HepG2 (cell line): ENCODE measurements around the gene PLEKHA6. TPM values are rescaled to one million over a fixed set of nuclear protein-coding genes. Genes with fewer than 3 reads are reported as not detected.

Experiments
- ATAC-seq: fragments of 200-7000 bp; cut with Tn5 transposase; 3 replicates; pipeline ENCODE4 v1.9.1; 2020; ENCODE audit warnings: mild to moderate bottlenecking, moderate library complexity
- BruUV-seq: library from RNA; stranded (reverse); fragments of 400-500 nt; replicated peaks from 2 replicates; lab custom pipeline; 2021; lab: Mats Ljungman, UMichigan
- CTCF ChIA-PET: fragments of 300-600 bp; formaldehyde crosslinking; extraction: SDS; loops from one replicate; lab custom pipeline; 2021; ENCODE audit warnings: low total read pairs, inconsistent platforms, low intra/inter-chr PET ratio; lab: Yijun Ruan, JAX
- POLR2A ChIA-PET: fragments of 350-600 bp; sonication (Branson Sonifier 250); formaldehyde crosslinking; loops from one replicate; lab custom pipeline; 2020; ENCODE audit warnings: antibody characterized with exemption, inconsistent platforms; lab: Yijun Ruan, JAX
- DNase-seq: peaks from one replicate; pipeline ENCODE4 v3.0.0-alpha.2; 2015; ENCODE audit warnings: low spot score
- FAIRE-seq: peaks from 3 replicates; lab custom pipeline; 2011; peaks lifted over from hg19 to GRCh38; lab: Jason Lieb, UNC
- H2AFZ ChIP-seq: one replicate; pipeline ENCODE4 v1.6.1; 2011; ENCODE audit warnings: low read length, inconsistent platforms
- H3K27ac ChIP-seq: fragments of 300-600 bp; 3 replicates; pipeline ENCODE4 v1.8.0; 2011; ENCODE audit warnings: mixed run types, mild to moderate bottlenecking, mixed read lengths, low read length, inconsistent platforms; ENCODE audit not compliant: insufficient read depth; ENCODE audit errors: extremely low read length
- H3K27me3 ChIP-seq, 2 experiments: fragments of 200-600 bp in 1 of 2; 2 replicates in 1 of 2; 3 replicates in 1 of 2; pipeline versions ENCODE4 v1.6.0 to v1.8.0; 2011; ENCODE audit warnings: low read length in 2 of 2, mild to moderate bottlenecking in 2 of 2, moderate library complexity in 2 of 2, inconsistent platforms in 1 of 2; ENCODE audit not compliant: insufficient read depth in 2 of 2, control insufficient read depth in 1 of 2
- H3K36me3 ChIP-seq, 2 experiments: fragments of 200-600 bp in 1 of 2; replicated peaks in 1 of 2; 2 replicates in 1 of 2; 3 replicates in 1 of 2; pipeline versions ENCODE4 v1.5.1 to v1.8.0; 2011; ENCODE audit warnings: low read length in 2 of 2, inconsistent platforms in 1 of 2; ENCODE audit not compliant: insufficient read depth in 2 of 2, control insufficient read depth in 1 of 2
- H3K4me1 ChIP-seq: 2 replicates; pipeline ENCODE4 v1.5.1; 2012; ENCODE audit warnings: low read length, inconsistent platforms; ENCODE audit not compliant: insufficient read depth
- H3K4me2 ChIP-seq: 2 replicates; pipeline ENCODE4 v1.6.0; 2011; ENCODE audit warnings: low read depth, low read length, inconsistent platforms
- H3K4me3 ChIP-seq, 3 experiments: fragments of 200-600 bp in 1 of 3; sonication (generic), shearing (Covaris generic) in 1 of 3; replicated peaks in 1 of 3; 2 replicates each; pipeline ENCODE4 v1.5.1; 2011 to 2016; ENCODE audit warnings: low read length in 3 of 3, inconsistent platforms in 2 of 3, low read depth in 2 of 3, mild to moderate bottlenecking in 2 of 3, control low read depth in 1 of 3, mixed read lengths in 1 of 3; ENCODE audit not compliant: insufficient read depth in 1 of 3
- H3K79me2 ChIP-seq: one replicate; pipeline ENCODE4 v1.6.1; 2011; ENCODE audit warnings: low read length, inconsistent platforms; ENCODE audit not compliant: insufficient read depth
- H3K9ac ChIP-seq: 2 replicates; pipeline ENCODE4 v1.6.0; 2011; ENCODE audit warnings: mild to moderate bottlenecking, low read depth, low read length, inconsistent platforms; ENCODE audit not compliant: insufficient read depth
- H3K9me3 ChIP-seq: 2 replicates; pipeline ENCODE4 v1.5.1; 2012; ENCODE audit warnings: mild to moderate bottlenecking, low read length
- H4K20me1 ChIP-seq: 2 replicates; pipeline ENCODE4 v1.6.0; 2011; ENCODE audit warnings: inconsistent platforms, mild to moderate bottlenecking, low read length, moderate library complexity; ENCODE audit not compliant: insufficient read depth
- DBP ChIP-seq: sonication (generic); formaldehyde crosslinking; IDR thresholded peaks from 2 replicates; pipeline ENCODE4 v1.4.0; 2020; ENCODE audit warnings: missing genetic modification reagents; ENCODE audit errors: not compliant biosample characterization
- EED ChIP-seq: sonication (generic); formaldehyde crosslinking; IDR thresholded peaks from 2 replicates; pipeline ENCODE4 v1.5.0; 2020; ENCODE audit warnings: mild to moderate bottlenecking, missing genetic modification reagents
- HNF1A ChIP-seq, 2 experiments: sonication (generic) in 1 of 2; formaldehyde crosslinking in 1 of 2; IDR thresholded peaks; 2 replicates each; pipeline versions ENCODE4 v1.4.0 to v1.6.1; 2016 to 2020; ENCODE audit warnings: borderline replicate concordance in 1 of 2, low read depth in 1 of 2, mild to moderate bottlenecking in 1 of 2, missing genetic modification reagents in 1 of 2
- MAFK ChIP-seq, 2 experiments: IDR thresholded peaks in 1 of 2; conservative IDR thresholded peaks in 1 of 2; 2 replicates each; pipeline ENCODE4 v1.6.1; 2011; ENCODE audit warnings: improper control_type of control experiment in 2 of 2, low read length in 2 of 2
- NFKBIZ ChIP-seq: IDR thresholded peaks from 2 replicates; pipeline ENCODE4 v1.6.1; 2018; ENCODE audit warnings: missing genetic modification reagents, missing compliant biosample characterization
- PHF5A ChIP-seq: IDR thresholded peaks from one replicate; pipeline ENCODE4 v1.6.1; 2018; ENCODE audit warnings: low read depth, missing genetic modification reagents; ENCODE audit not compliant: unreplicated experiment
- POLR2A ChIP-seq, 2 experiments: IDR thresholded peaks; 2 replicates each; pipeline ENCODE4 v1.6.1; 2011; ENCODE audit warnings: low read depth in 2 of 2, low read length in 2 of 2, mild to moderate bottlenecking in 1 of 2, moderate library complexity in 1 of 2; ENCODE audit not compliant: insufficient read depth in 1 of 2
- TP53 ChIP-seq: sonication (generic); formaldehyde crosslinking; conservative IDR thresholded peaks from 2 replicates; pipeline ENCODE4 v1.4.0; 2020; ENCODE audit warnings: missing genetic modification reagents
- ZBTB20 ChIP-seq: sonication (generic); formaldehyde crosslinking; IDR thresholded peaks from 2 replicates; pipeline ENCODE4 v1.8.1; 2023; ENCODE audit warnings: missing genetic modification reagents, low read depth, mild to moderate bottlenecking, borderline replicate concordance
- ZMYM3 ChIP-seq: sonication (generic); formaldehyde crosslinking; IDR thresholded peaks from 2 replicates; pipeline ENCODE4 v1.5.1; 2020; ENCODE audit warnings: mild to moderate bottlenecking, missing genetic modification reagents
- ZNF205 ChIP-seq: IDR thresholded peaks from 2 replicates; pipeline ENCODE4 v1.6.1; 2018; ENCODE audit warnings: missing biosample characterization, missing genetic modification reagents
- ZNF232 ChIP-seq: sonication (generic); formaldehyde crosslinking; IDR thresholded peaks from 2 replicates; pipeline ENCODE4 v1.4.0; 2020; ENCODE audit warnings: missing genetic modification reagents, borderline replicate concordance
- ZNF576 ChIP-seq: sonication (generic); formaldehyde crosslinking; IDR thresholded peaks from 2 replicates; pipeline ENCODE4 v1.4.0; 2020; ENCODE audit warnings: mild to moderate bottlenecking, missing genetic modification reagents
- ZNF747 ChIP-seq: sonication (generic); formaldehyde crosslinking; IDR thresholded peaks from 2 replicates; pipeline ENCODE4 v1.8.1; 2023; ENCODE audit warnings: missing genetic modification reagents, mild to moderate bottlenecking, borderline replicate concordance
- ZNF850 ChIP-seq: sonication (generic); formaldehyde crosslinking; conservative IDR thresholded peaks from 2 replicates; pipeline ENCODE4 v1.9.0; 2021; ENCODE audit warnings: mild to moderate bottlenecking, missing genetic modification reagents
- ZXDC ChIP-seq: sonication (generic); formaldehyde crosslinking; IDR thresholded peaks from 2 replicates; pipeline ENCODE4 v1.5.0; 2020; ENCODE audit warnings: mild to moderate bottlenecking, missing genetic modification reagents
- WGBS: methylation state at CpG from one replicate; pipeline ENCODE4 v1.1.6; 2017; ENCODE audit warnings: low lambda C conversion rate; 5-methylcytosine and 5-hydroxymethylcytosine counted together
- in situ Hi-C: cut with HindIII; loops from 2 replicates; pipeline ENCODE4 v1.10.0; 2017; ENCODE audit warnings: low pct_unique_long_range_greater_than_20kb; ENCODE audit not compliant: extremely low pct_ligation_motif_present
- intact Hi-C: fragments of 100-400 bp; cut with micrococcal nuclease; formaldehyde crosslinking; loops from one replicate; pipeline ENCODE4 v1.10.0; 2022; ENCODE audit not compliant: unreplicated experiment
- polyA plus RNA-seq, 8 experiments: library from polyadenylated mRNA; depleted of rRNA in 3 of 8; stranded (reverse) in 7 of 8; unstranded in 1 of 8; fragments of >200 nt; fragmentation: Illumina TruSeq in 4 of 8; extraction: Trizol in 4 of 8; gene quantifications; 2 replicates each; pipeline versions ENCODE4 v1.2.1 to v1.2.3, GENCODE V29; 2011 to 2016; ENCODE audit warnings: low read depth in 4 of 8, missing spikeins in 1 of 8, mixed read lengths in 1 of 8; ENCODE audit not compliant: insufficient read depth in 1 of 8
- total RNA-seq, 5 experiments: library from RNA; depleted of rRNA; stranded (reverse); fragments of >200 nt; fragmentation: Illumina TruSeq; extraction: Trizol; gene quantifications; 2 replicates each; pipeline ENCODE4 v1.2.3, GENCODE V29; 2016; ENCODE audit warnings: low read depth in 1 of 5

Gene PLEKHA6
- total and polyA plus RNA-seq, 2 of the 13 experiments (the other 11 are each of a cell fraction or from before 2014, with no cell fraction given) = 5.3 to 11.4 TPM

- no peak for TF ChIP-seq DBP (CRISPR knock-in tag)
Observed at GRCh38 chr1:204232526-204232925, 127.2 kb downstream of the PLEKHA6 start (continued).

GRCh38 chr1:204230211-204230610 is 129.5 kb downstream of the PLEKHA6 start:
- 96% methylated on average over 5 of the region's 14 CpGs for WGBS
- TF ChIP-seq PHF5A (CRISPR knock-in tag) = no peak
- no peak for TF ChIP-seq ZMYM3 (CRISPR knock-in tag)
- no peak for TF ChIP-seq ZNF576
- no peak for TF ChIP-seq NFKBIZ (CRISPR knock-in tag)
- TF ChIP-seq ZBTB20 (CRISPR knock-in tag) = no peak
- TF ChIP-seq ZNF205 (CRISPR knock-in tag) = no peak
- no peak for TF ChIP-seq POLR2A (IDR thresholded peaks at IDR 0.05; ENCODE audit: insufficient read depth in 1 of 2, low read depth in 2 of 2, low read length in 2 of 2)
- no peak for TF ChIP-seq ZNF232
- TF ChIP-seq ZXDC = no peak
- no peak for TF ChIP-seq TP53
- TF ChIP-seq MAFK (conservative IDR thresholded peaks at IDR 0.05 in 1 of 2, IDR thresholded peaks at IDR 0.05 in 1 of 2; ENCODE audit: low read length in 2 of 2) = no peak
- TF ChIP-seq ZNF747 (CRISPR knock-in tag) = no peak
- TF ChIP-seq ZNF850 (CRISPR knock-in tag) = no peak
- TF ChIP-seq HNF1A (IDR thresholded peaks at IDR 0.05; ENCODE audit: low read depth) = no peak
- no peak for TF ChIP-seq HNF1A (CRISPR knock-in tag; IDR thresholded peaks at IDR 0.05; ENCODE audit: borderline replicate concordance)
- no peak for TF ChIP-seq EED (CRISPR knock-in tag)

More at GRCh38 chr1:204230211-204230610, 129.5 kb downstream of the PLEKHA6 start:
- H2AFZ ChIP-seq = no peak overlapping the region
- H3K4me2 ChIP-seq = no peak overlapping the region
- intact Hi-C loops (no loop called here), in situ Hi-C loops (no loop called here)
- H3K9ac ChIP-seq = no peak overlapping the region
- H3K4me1 ChIP-seq = peaks cover 18% of the 10 kb centered on the region
- no peak for DNase-seq
- FAIRE-seq = no peak
- ChIA-PET POLR2A (interaction anchor here (0.9 kb wide), 1 partner anchor 16 kb away, joined by 3 read pairs; the partner anchor contains the start of gene GOLT1A), CTCF (no interaction called here)
- H3K27ac ChIP-seq = no peak overlapping the region
- no peaks in the 10 kb centered on the region for H4K20me1 ChIP-seq
- H3K27me3 ChIP-seq = no peaks in the 10 kb centered on the region
- BruUV-seq = no TSS peak
- ATAC-seq = no peak
- H3K36me3 ChIP-seq = peaks cover 14 to 35% of the 10 kb centered on the region in 2 experiments; a peak in 4 of 5 replicates
- no peaks in the 10 kb centered on the region for H3K79me2 ChIP-seq
- H3K4me3 ChIP-seq = no peak overlapping the region
- no peaks in the 10 kb centered on the region for H3K9me3 ChIP-seq
